T-helper 17 cell (primary cell): ENCODE data around the gene FHIT. TPM values are rescaled to one million over a fixed set of nuclear protein-coding genes. Genes with fewer than 3 reads are reported as not detected.

Source experiments
- ATAC-seq: fragments of 150-1000 bp; cut with Tn5 transposase; 2 replicates; pipeline ENCODE4 v1.10.0; 2021; ENCODE audit warnings: mild to moderate bottlenecking, moderate library complexity
- DNase-seq, 3 donors: peaks; one replicate each; pipeline versions ENCODE4 v3.0.0 to v3.0.0-alpha.2; 2020 to 2021
- H3K9me3 ChIP-seq: one replicate; pipeline ENCODE4 v1.7.0; 2013; ENCODE audit warnings: low read length, mild to moderate bottlenecking; ENCODE audit not compliant: control insufficient read depth, poor library complexity, severe bottlenecking
- H3K27ac Mint-ChIP-seq: one replicate; pipeline ENCODE4 v1.8.0; 2022; ENCODE audit warnings: mild to moderate bottlenecking, moderate library complexity, mixed read lengths
- H3K27me3 Mint-ChIP-seq: one replicate; pipeline ENCODE4 v1.8.0; 2022; ENCODE audit warnings: mixed read lengths
- H3K36me3 Mint-ChIP-seq: one replicate; pipeline ENCODE4 v1.8.0; 2022; ENCODE audit warnings: low read depth, mixed read lengths
- H3K4me1 Mint-ChIP-seq: one replicate; pipeline ENCODE4 v1.8.0; 2022; ENCODE audit warnings: mild to moderate bottlenecking, mixed read lengths
- H3K4me3 Mint-ChIP-seq: one replicate; pipeline ENCODE4 v1.8.0; 2022; ENCODE audit warnings: mild to moderate bottlenecking, moderate library complexity, mixed read lengths
- total RNA-seq, 4 donors: library from RNA in 2 of 4; stranded (reverse) in 2 of 4; gene quantifications; one replicate each; pipeline ENCODE4 v1.2.3 and lab custom pipeline; 2022 to 2026

FHIT gene
- total RNA-seq, 2 donors from 2014 or later = 18.8 to 28.6 TPM

DNA sequence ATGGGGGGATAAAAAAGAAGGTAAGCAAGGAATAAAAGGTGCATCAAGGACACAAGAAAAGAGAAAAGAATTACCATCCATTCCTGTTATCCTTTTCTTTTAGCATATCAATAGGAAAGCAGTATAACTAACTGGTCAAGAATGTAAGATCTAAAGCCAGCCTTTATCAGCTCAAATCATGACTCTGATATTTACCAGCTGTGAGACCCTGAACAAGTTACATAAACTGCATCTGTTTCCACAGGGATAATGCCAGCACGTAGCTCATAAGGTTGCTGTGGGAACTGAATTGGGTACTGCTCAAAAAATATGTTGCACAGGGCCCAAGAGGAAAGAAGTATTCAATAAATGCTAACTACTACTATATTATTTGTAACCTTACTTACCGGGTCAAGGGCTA lies 1109.2 kb downstream of the FHIT start:
- no peaks in the 10 kb centered on the region for H3K4me1 Mint-ChIP-seq
- ATAC-seq = no peak
- no peaks in the 10 kb centered on the region for H3K9me3 ChIP-seq
- DNase-seq = no peak
- H3K27ac Mint-ChIP-seq = no peak overlapping the region
- H3K27me3 Mint-ChIP-seq = no peaks in the 10 kb centered on the region
- no peak overlapping the region for H3K4me3 Mint-ChIP-seq
- H3K36me3 Mint-ChIP-seq = no peaks in the 10 kb centered on the region

DNA sequence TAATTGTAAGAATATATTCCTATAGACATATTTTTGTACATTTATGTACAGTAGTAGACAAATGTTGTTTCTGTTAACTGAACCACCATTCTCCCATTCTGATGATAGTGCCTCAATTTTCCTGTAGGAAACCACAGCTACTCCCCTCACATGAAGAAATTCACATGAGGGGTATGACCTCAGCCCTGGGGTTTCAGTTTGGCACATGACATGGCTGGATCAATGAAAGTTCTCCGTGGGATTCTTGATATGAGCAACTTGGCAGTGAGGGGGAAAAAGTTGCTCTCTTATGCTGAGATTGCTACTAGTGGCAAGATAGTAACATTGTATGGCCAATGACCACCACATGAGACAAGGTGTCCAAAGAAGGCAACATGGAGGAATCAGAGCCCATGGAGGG lies 1111.1 kb downstream of the FHIT start:
- Mint-ChIP-seq H3K4me1 (no peaks in the 10 kb centered on the region), H3K4me3 (no peak overlapping the region), H3K27me3 (no peaks in the 10 kb centered on the region), H3K27ac (no peak overlapping the region), H3K36me3 (no peaks in the 10 kb centered on the region)
- no peak for DNase-seq
- no peak for ATAC-seq
- no peaks in the 10 kb centered on the region for H3K9me3 ChIP-seq

DNA sequence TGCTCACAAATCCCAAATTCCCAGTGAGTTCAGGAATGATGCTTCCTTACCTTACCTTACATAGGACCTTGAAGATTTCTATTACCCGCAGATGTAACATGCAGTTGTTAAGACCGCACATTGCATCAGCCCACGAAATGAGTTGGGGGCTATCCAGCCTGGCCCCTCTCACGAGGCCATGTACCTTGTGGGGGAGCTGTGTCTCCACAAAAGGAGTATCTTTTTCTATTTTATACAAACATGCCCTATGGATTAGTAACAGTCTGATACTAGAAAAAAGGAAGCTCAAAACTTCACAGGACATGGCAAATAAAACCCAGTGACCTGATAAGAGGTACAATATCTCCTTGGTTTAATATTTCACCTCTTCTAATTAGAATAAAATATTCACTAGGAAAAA lies 1114.7 kb downstream of the FHIT start:
- H3K27me3 Mint-ChIP-seq = no peaks in the 10 kb centered on the region
- no peak for ATAC-seq
- no peak overlapping the region for H3K27ac Mint-ChIP-seq
- no peak overlapping the region for H3K4me3 Mint-ChIP-seq
- no peaks in the 10 kb centered on the region for H3K4me1 Mint-ChIP-seq
- no peaks in the 10 kb centered on the region for H3K9me3 ChIP-seq
- no peaks in the 10 kb centered on the region for H3K36me3 Mint-ChIP-seq
- no peak for DNase-seq

DNA sequence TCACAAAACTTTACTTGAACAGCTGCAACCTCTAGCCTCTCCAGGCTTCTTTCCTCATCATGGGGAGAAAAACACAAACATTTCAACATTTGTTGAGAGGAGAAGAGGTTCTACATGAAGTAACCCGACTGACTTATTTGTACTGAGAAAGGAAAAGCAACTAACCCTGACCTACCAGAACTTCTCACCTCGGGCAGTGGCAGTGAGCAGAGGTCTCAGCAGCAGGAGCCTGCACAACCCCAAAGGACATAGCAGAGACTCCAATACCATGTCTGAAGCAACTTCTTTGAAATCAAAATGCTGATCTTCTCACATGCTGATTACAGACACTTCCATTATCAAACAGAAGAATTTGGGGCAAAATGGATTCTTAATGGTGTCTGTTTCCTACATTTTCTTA lies 1115.8 kb downstream of the FHIT start:
- Mint-ChIP-seq H3K36me3 (no peaks in the 10 kb centered on the region), H3K4me3 (no peak overlapping the region), H3K27ac (no peak overlapping the region), H3K4me1 (no peaks in the 10 kb centered on the region), H3K27me3 (no peaks in the 10 kb centered on the region)
- H3K9me3 ChIP-seq = no peaks in the 10 kb centered on the region
- no peak for ATAC-seq
- no peak for DNase-seq

DNA sequence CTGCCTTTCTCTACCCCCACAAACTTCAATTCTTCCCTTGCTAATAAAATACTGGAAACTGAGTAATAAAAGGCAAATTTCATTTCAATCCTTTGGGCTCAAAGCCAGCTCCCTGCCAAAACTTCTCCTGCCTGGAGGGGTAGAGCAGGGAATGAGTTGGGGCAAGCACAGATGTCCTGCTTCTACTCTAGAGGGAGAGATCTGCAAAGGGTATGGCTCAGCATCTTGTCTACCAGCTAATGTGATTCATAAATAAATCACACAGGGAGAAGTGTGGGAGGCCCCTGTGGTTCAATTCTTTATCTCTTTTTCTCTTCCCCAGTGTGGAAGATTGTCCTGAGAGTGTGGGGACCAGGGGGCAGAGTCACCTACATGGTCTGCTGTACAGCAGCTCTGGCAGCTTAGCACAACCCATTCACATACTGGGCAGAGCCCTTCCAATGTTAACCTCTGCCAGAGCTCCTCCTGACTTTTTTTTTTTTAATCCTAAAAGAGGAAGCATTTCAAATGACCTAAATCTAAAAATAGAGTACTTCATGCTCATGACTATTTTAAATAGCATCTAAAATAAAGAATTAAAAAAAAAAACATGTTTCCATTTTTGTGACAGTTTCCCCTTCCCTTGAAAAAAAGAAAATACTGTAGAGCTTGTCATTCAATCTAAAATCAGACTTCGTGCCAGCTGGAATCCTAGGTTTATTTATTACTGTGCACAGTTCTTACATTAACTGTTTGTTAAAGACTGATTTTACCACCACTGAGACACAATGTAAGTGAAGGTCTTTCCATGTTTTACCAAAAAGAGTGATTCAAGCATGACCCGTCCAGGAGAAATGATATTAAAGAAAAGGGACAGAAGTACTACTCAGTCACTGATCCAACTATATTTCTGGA lies 1117.7 kb downstream of the FHIT start:
- H3K9me3 ChIP-seq = no peaks in the 10 kb centered on the region
- DNase-seq = no peak
- Mint-ChIP-seq H3K27me3 (no peaks in the 10 kb centered on the region), H3K36me3 (no peaks in the 10 kb centered on the region), H3K27ac (no peak overlapping the region), H3K4me3 (no peak overlapping the region), H3K4me1 (no peaks in the 10 kb centered on the region)
- ATAC-seq = no peak

DNA sequence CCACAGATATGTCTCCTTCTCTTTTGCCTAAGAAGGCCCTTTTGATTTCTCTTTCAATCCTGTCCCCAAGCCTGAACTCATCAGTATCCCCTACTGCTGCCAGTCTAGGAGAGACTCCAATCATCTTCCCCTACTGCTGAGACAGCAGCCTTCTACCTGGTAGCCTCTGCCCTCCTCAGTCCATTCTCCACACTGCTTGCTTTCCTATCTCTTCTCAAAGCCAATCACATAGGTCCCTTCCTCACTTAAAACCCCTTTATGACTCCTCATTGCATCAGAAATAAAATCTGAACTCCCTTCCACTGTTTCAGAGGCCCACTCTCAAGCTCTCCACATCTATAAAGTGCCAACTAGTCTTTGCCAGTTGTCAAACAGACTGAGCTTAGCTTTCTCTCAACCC lies 1119.6 kb downstream of the FHIT start:
- H3K9me3 ChIP-seq = no peaks in the 10 kb centered on the region
- no peaks in the 10 kb centered on the region for H3K36me3 Mint-ChIP-seq
- H3K4me1 Mint-ChIP-seq = no peaks in the 10 kb centered on the region
- H3K27me3 Mint-ChIP-seq = no peaks in the 10 kb centered on the region
- no peak overlapping the region for H3K4me3 Mint-ChIP-seq
- H3K27ac Mint-ChIP-seq = no peak overlapping the region
- ATAC-seq (no peak), DNase-seq (no peak)

DNA sequence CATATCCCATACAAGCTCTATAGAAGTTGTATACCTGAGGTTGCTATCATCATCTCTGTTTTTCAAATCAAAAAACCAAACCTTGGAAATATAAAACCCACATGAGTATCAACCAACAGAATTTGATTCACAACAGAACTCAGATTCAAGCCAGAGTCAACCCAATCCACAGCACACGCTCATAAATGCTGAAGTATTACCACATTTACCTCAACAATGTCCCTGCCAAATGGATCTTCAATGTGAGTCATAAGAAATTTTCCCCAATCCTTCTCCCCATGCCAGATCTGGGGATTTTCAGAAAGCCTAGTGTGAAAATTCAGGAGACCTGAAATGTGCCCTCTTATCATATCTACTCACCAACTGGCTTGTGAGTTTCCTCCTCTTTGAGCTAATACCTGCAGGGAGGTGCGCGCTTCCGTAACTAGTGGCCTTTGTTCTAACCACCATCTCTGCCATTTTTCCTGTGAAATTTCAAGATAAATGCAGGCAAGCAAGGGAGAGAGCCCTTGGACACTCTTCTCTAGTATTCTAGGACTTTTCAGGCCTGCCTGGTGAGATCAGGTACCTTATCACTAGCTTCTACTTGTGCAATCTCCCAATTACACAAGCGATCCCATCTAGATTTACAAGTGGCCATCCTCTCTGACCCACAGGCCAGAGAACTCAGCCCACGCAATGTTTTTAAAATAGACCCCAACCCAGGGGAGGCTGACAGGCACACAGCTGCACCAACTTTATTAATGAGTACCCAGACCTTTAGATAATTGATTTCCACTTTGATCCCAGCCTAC lies 1124.5 kb downstream of the FHIT start:
- H3K4me1 Mint-ChIP-seq = no peaks in the 10 kb centered on the region
- no peak for DNase-seq
- H3K4me3 Mint-ChIP-seq = no peak overlapping the region
- no peaks in the 10 kb centered on the region for H3K36me3 Mint-ChIP-seq
- ATAC-seq = no peak
- no peak overlapping the region for H3K27ac Mint-ChIP-seq
- H3K9me3 ChIP-seq = no peaks in the 10 kb centered on the region
- H3K27me3 Mint-ChIP-seq = no peaks in the 10 kb centered on the region

DNA sequence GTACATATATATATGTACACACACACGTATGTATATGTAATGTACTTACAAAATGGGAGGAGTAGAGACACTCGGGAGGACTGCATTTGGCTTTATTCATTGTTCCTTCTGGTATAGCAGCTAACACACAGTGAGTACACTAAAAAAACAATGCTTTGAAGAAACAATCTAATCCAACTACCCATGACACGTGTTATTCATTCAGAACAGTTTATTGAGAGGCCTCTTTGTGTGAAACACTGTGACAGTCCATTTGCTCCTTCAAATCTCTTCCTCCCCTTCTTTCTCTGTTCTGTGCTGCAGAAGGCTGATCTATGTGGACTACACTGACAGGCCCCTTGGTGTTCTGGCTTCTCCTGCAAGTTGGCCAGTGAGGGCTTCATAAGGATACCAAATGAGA lies 1125.6 kb downstream of the FHIT start:
- no peak for ATAC-seq
- H3K4me1 Mint-ChIP-seq = no peaks in the 10 kb centered on the region
- H3K27me3 Mint-ChIP-seq = no peaks in the 10 kb centered on the region
- no peak overlapping the region for H3K4me3 Mint-ChIP-seq
- H3K36me3 Mint-ChIP-seq = no peaks in the 10 kb centered on the region
- no peak overlapping the region for H3K27ac Mint-ChIP-seq
- no peak for DNase-seq
- no peaks in the 10 kb centered on the region for H3K9me3 ChIP-seq

DNA sequence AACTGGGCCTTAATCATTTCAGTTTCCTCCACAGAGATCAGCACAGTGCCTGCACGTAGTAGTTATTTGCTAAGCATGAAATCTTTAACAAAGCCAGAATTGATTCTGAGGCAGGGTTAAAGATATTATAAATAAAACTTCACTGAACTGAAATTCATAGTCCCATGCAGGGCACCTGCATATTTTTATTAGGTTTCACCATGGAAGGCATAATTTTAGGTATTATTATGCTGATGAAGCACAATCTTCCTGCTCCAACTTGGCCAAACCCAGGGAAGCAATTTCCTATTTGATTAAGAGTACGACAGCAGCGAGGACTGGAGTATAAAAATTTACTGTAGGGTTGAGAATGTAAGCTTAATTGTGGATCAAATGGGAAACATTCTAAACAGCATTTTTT lies 1131.0 kb downstream of the FHIT start:
- H3K4me1 Mint-ChIP-seq = no peaks in the 10 kb centered on the region
- H3K9me3 ChIP-seq = no peaks in the 10 kb centered on the region
- no peak for DNase-seq
- H3K36me3 Mint-ChIP-seq = no peaks in the 10 kb centered on the region
- no peaks in the 10 kb centered on the region for H3K27me3 Mint-ChIP-seq
- no peak for ATAC-seq
- no peak overlapping the region for H3K4me3 Mint-ChIP-seq
- H3K27ac Mint-ChIP-seq = no peak overlapping the region

DNA sequence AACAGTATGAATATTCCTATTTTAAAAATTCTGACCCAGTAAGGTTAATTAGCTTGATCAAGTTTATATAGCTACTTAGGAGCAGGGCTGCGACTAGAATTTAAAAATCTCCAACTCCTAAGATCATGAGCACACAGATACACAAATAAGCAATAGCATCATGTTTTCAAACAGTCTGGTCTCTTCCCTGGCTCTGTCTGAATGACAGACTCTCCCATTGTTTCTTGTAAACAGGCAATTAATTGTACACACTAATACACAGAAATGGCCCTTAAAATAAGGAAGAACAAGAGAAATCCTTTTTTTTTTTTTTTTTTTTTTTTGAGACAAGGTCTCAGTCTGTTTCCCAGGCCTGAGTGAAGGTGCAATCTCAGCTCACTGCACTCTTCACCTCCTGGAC lies 1137.1 kb downstream of the FHIT start:
- DNase-seq = no peak
- Mint-ChIP-seq H3K27ac (no peak overlapping the region), H3K4me1 (no peaks in the 10 kb centered on the region), H3K36me3 (peaks cover 2% of the 10 kb centered on the region), H3K4me3 (no peak overlapping the region), H3K27me3 (no peaks in the 10 kb centered on the region)
- no peak for ATAC-seq
- H3K9me3 ChIP-seq = no peaks in the 10 kb centered on the region

DNA sequence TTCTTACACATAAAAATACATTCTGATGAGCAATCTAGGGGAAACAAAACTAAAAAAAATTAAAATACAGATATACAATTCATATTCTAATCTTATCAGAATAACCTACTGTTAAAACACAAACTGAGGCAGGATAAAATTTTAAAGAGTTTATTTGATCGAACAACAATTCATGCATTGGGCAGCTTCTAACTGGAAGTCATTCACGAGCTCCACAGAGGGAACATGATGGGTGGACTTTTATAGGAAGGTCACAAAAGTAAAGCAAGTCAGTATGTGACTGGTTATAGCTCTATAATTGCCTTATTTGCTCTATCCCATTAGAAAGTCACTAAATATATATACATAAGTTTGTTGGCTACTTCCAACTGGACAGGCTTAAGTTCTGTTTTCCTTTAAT lies 1144.0 kb downstream of the FHIT start:
- Mint-ChIP-seq H3K36me3 (peaks cover 2% of the 10 kb centered on the region), H3K4me1 (peaks cover 4% of the 10 kb centered on the region), H3K27me3 (no peaks in the 10 kb centered on the region), H3K4me3 (no peak overlapping the region), H3K27ac (no peak overlapping the region)
- DNase-seq (no peak), ATAC-seq (no peak)
- no peaks in the 10 kb centered on the region for H3K9me3 ChIP-seq

DNA sequence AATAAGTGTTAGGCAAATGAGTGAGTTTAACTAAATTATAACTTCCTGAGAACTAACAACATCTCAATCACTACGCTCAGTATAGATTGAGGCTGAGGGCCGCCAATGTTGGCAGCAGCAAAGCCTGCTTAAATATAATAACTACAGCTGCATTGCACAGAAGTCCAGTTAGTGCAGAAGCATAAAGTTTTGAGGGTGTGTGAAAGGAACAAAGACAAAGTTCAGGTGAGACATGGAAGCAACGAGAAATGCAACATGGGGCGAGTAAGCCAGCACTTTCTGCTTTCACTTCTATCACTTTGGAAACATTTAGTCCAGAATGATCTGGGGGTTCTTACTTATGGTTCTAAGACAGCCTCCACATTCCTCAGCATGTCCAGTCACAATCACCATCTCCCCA lies 1149.1 kb downstream of the FHIT start:
- DNase-seq (no peak), ATAC-seq (no peak)
- no peaks in the 10 kb centered on the region for H3K36me3 Mint-ChIP-seq
- H3K9me3 ChIP-seq = no peaks in the 10 kb centered on the region
- H3K27ac Mint-ChIP-seq = no peak overlapping the region
- no peaks in the 10 kb centered on the region for H3K27me3 Mint-ChIP-seq
- H3K4me3 Mint-ChIP-seq = no peak overlapping the region
- peaks cover 4% of the 10 kb centered on the region for H3K4me1 Mint-ChIP-seq

DNA sequence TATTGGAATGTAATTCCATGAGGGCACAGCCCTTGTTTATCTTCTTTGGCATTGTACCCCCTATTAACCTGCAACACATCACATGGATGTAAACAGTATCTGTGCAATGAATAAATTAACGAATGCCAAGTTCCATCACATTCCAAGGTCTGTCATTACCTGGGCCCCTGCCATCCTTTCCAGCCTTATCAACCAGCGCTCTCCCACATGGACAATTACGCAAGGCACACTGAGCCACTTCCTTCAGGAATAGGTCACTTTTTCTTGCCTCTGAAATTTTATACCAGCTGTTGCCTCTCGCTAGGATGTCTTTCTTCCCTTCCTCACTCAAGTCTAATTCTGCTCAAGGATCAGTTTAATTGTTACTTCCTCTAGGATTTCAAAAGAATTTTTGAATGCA lies 1149.6 kb downstream of the FHIT start:
- H3K9me3 ChIP-seq = no peaks in the 10 kb centered on the region
- Mint-ChIP-seq H3K4me1 (peaks cover 4% of the 10 kb centered on the region), H3K27me3 (no peaks in the 10 kb centered on the region), H3K27ac (no peak overlapping the region), H3K36me3 (no peaks in the 10 kb centered on the region), H3K4me3 (no peak overlapping the region)
- no peak for ATAC-seq
- no peak for DNase-seq

DNA sequence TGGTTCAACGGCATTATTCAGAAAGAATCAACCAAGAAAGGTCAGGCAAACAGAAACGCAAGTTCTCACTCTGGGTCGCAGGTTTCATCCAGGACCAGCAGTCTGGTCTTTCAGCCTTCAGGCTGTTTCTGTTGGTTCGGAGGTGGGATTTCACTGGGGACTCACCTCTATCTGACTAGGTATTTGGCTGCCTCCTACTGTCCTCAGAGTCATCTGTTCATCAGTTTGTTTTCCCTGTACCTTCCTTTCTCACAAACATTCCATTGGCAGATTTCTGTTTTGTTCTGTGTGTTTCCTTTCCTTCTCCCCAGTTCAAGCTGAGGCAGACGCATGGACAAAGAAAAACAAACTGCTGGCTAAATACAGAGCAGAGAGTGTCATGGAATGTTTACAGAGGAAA lies 1154.8 kb downstream of the FHIT start:
- Mint-ChIP-seq H3K27ac (no peak overlapping the region), H3K4me3 (no peak overlapping the region), H3K4me1 (no peaks in the 10 kb centered on the region), H3K27me3 (no peaks in the 10 kb centered on the region), H3K36me3 (no peaks in the 10 kb centered on the region)
- DNase-seq = no peak
- ATAC-seq = no peak
- H3K9me3 ChIP-seq = no peaks in the 10 kb centered on the region
